HuH-7 (cell line): ENCODE results near the gene EPB41.
"Not testable (repeated sequence)": the region's sequence is repeated elsewhere in the genome, so short reads cannot be mapped to it uniquely, and the experiment has no call there.

ENCODE experiments used
- DNase-seq: peaks from one replicate; pipeline ENCODE4 v3.0.0; 2011; ENCODE audit warnings: low spot score

Gene EPB41

GRCh38 chr1:29112705-29113412 is 198.5 kb downstream of the EPB41 start:
- DNase-seq = no peak

GRCh38 chr1:29113413-29114117 is 199.2 kb downstream of the EPB41 start:
- no peak for DNase-seq

GRCh38 chr1:29114654-29115053 is 200.3 kb downstream of the EPB41 start:
- no peak for DNase-seq

GRCh38 chr1:29117381-29117780 is 203.0 kb downstream of the EPB41 start:
- peak; percentile 72 for DNase-seq

- no peak for DNase-seq
Measured at GRCh38 chr1:29119121-29119929, 205.0 kb downstream of the EPB41 start.

- no peak for DNase-seq
Measured at GRCh38 chr1:29120367-29120766, 206.0 kb downstream of the EPB41 start.

GRCh38 chr1:29120947-29121485 is 206.6 kb downstream of the EPB41 start:
- DNase-seq = peak; percentile 74

GRCh38 chr1:29121516-29121935 is 207.2 kb downstream of the EPB41 start:
- no peak for DNase-seq

- no peak for DNase-seq
Measured at GRCh38 chr1:29121936-29122681, 207.7 kb downstream of the EPB41 start.

GRCh38 chr1:29122682-29123052 is 208.3 kb downstream of the EPB41 start:
- DNase-seq = no peak

- peak; percentile 55 for DNase-seq
Measured at GRCh38 chr1:29123053-29123886, 208.9 kb downstream of the EPB41 start.

GRCh38 chr1:29123887-29124365 is 209.6 kb downstream of the EPB41 start, which contains the start of gene TMEM200B:
TSS of gene TMEM200B (minus strand) at chr1:29123903. CDS start at chr1:29121828, 2,075 bp downstream.
- DNase-seq = peak; percentile 62

- peak; percentile 90 for DNase-seq
Measured at GRCh38 chr1:29124366-29125236, 210.2 kb downstream of the EPB41 start.

- DNase-seq = no peak
Measured at GRCh38 chr1:29125237-29125641, 210.9 kb downstream of the EPB41 start.

- DNase-seq = no peak
Measured at GRCh38 chr1:29125788-29126187, 211.4 kb downstream of the EPB41 start.

- DNase-seq = no peak
Measured at GRCh38 chr1:29126198-29126597, 211.8 kb downstream of the EPB41 start.

- no peak for DNase-seq
Measured at GRCh38 chr1:29128739-29129138, 214.4 kb downstream of the EPB41 start.

- no peak for DNase-seq
Measured at GRCh38 chr1:29129916-29130315, 215.5 kb downstream of the EPB41 start.

GRCh38 chr1:29131056-29131455 is 216.7 kb downstream of the EPB41 start:
- not testable (repeated sequence) for DNase-seq
